Ectodermal cell (in vitro differentiated cells): ENCODE data around the gene LITAF.

Experiments used
- H3K27ac ChIP-seq: 2 replicates; pipeline ENCODE4 v1.7.0; 2013; ENCODE audit warnings: mild to moderate bottlenecking, low read depth, low read length; ENCODE audit not compliant: insufficient read depth, poor library complexity, severe bottlenecking
- H3K27me3 ChIP-seq: 2 replicates; pipeline ENCODE4 v1.7.0; 2013; ENCODE audit warnings: mild to moderate bottlenecking, low read length; ENCODE audit not compliant: insufficient read depth, control insufficient read depth, poor library complexity, severe bottlenecking
- H3K36me3 ChIP-seq: one replicate; pipeline ENCODE4 v1.7.0; 2013; ENCODE audit warnings: low read length; ENCODE audit not compliant: control insufficient read depth, insufficient read depth
- H3K4me1 ChIP-seq: one replicate; pipeline ENCODE4 v1.7.0; 2013; ENCODE audit warnings: low read length; ENCODE audit not compliant: control insufficient read depth, insufficient read depth
- H3K4me3 ChIP-seq: 2 replicates; pipeline ENCODE4 v1.7.0; 2013; ENCODE audit warnings: low read depth, low read length, control low read depth; ENCODE audit not compliant: insufficient read depth
- H3K9me3 ChIP-seq: 2 replicates; pipeline ENCODE4 v1.7.0; 2013; ENCODE audit warnings: mild to moderate bottlenecking, low read length, moderate library complexity; ENCODE audit not compliant: control insufficient read depth
- WGBS, 2 experiments: methylation state at CpG; one replicate each; pipeline ENCODE4 v1.1.7; 2013; ENCODE audit warnings: missing lambda C conversion rate in 2 of 2; 5-methylcytosine and 5-hydroxymethylcytosine counted together

Gene LITAF

GRCh38 chr16:11621539-11621919 lies 34.8 kb upstream of the LITAF start:
- no peaks in the 10 kb centered on the region for H3K9me3 ChIP-seq
- H3K27ac ChIP-seq: no peak overlapping the region
- no peaks in the 10 kb centered on the region for H3K36me3 ChIP-seq
- H3K4me1 ChIP-seq: peaks cover 7% of the 10 kb centered on the region
- H3K27me3 ChIP-seq: no peaks in the 10 kb centered on the region
- H3K4me3 ChIP-seq: no peak overlapping the region
- WGBS, 2 experiments: 77 to 83% methylated on average over 6 of the region's 6 CpGs

- H3K27me3 ChIP-seq: no peaks in the 10 kb centered on the region
- H3K27ac ChIP-seq: no peak overlapping the region
- peaks cover 9% of the 10 kb centered on the region for H3K4me1 ChIP-seq
- WGBS, 2 experiments: 93 to 94% methylated on average over 8 of the region's 8 CpGs
- H3K4me3 ChIP-seq: no peak overlapping the region
- no peaks in the 10 kb centered on the region for H3K9me3 ChIP-seq
- H3K36me3 ChIP-seq: no peaks in the 10 kb centered on the region
These were observed 33.7 kb upstream of the LITAF start for GRCh38 chr16:11620243-11621003.

- Histone ChIP-seq H3K27me3 (no peaks in the 10 kb centered on the region), H3K9me3 (no peaks in the 10 kb centered on the region), H3K4me3 (no peak overlapping the region), H3K27ac (no peak overlapping the region), H3K4me1 (peaks cover 9% of the 10 kb centered on the region), H3K36me3 (no peaks in the 10 kb centered on the region)
- WGBS, 2 experiments: 88 to 94% methylated on average over 2 of the region's 2 CpGs
These were observed 32.7 kb upstream of the LITAF start for GRCh38 chr16:11619327-11619851.

- no peaks in the 10 kb centered on the region for H3K27me3 ChIP-seq
- H3K9me3 ChIP-seq: no peaks in the 10 kb centered on the region
- H3K36me3 ChIP-seq: no peaks in the 10 kb centered on the region
- WGBS, 2 experiments: 87 to 88% methylated on average over 16 of the region's 16 CpGs
- no peak overlapping the region for H3K27ac ChIP-seq
- peaks cover 9% of the 10 kb centered on the region for H3K4me1 ChIP-seq
- no peak overlapping the region for H3K4me3 ChIP-seq
These were observed 31.5 kb upstream of the LITAF start for GRCh38 chr16:11618107-11618717.

- H3K4me1 ChIP-seq: peaks cover 5% of the 10 kb centered on the region
- H3K27ac ChIP-seq: no peak overlapping the region
- H3K27me3 ChIP-seq: no peaks in the 10 kb centered on the region
- no peak overlapping the region for H3K4me3 ChIP-seq
- no peaks in the 10 kb centered on the region for H3K9me3 ChIP-seq
- WGBS, 2 experiments: 63 to 64% methylated on average over 8 of the region's 8 CpGs
- no peaks in the 10 kb centered on the region for H3K36me3 ChIP-seq
These were observed 29.2 kb upstream of the LITAF start for GRCh38 chr16:11615748-11616447.

GRCh38 chr16:11614587-11615175 lies 28.0 kb upstream of the LITAF start:
- Histone ChIP-seq H3K27ac (no peak overlapping the region), H3K4me3 (no peak overlapping the region), H3K4me1 (peaks cover 5% of the 10 kb centered on the region), H3K27me3 (no peaks in the 10 kb centered on the region), H3K9me3 (no peaks in the 10 kb centered on the region), H3K36me3 (no peaks in the 10 kb centered on the region)
- 46 to 51% methylated on average over 10 of the region's 10 CpGs for WGBS, 2 experiments

GRCh38 chr16:11613381-11614303 lies 26.9 kb upstream of the LITAF start:
- Histone ChIP-seq H3K36me3 (no peaks in the 10 kb centered on the region), H3K4me3 (no peak overlapping the region), H3K27me3 (no peaks in the 10 kb centered on the region), H3K27ac (no peak overlapping the region), H3K4me1 (peaks cover 5% of the 10 kb centered on the region), H3K9me3 (no peaks in the 10 kb centered on the region)
- 85 to 86% methylated on average over 20 of the region's 20 CpGs for WGBS, 2 experiments

GRCh38 chr16:11612665-11613025 lies 25.9 kb upstream of the LITAF start:
- H3K27ac ChIP-seq: no peak overlapping the region
- no peaks in the 10 kb centered on the region for H3K9me3 ChIP-seq
- no peaks in the 10 kb centered on the region for H3K36me3 ChIP-seq
- H3K4me1 ChIP-seq: peaks cover 5% of the 10 kb centered on the region
- H3K4me3 ChIP-seq: no peak overlapping the region
- WGBS, 2 experiments: 80 to 88% methylated on average over 5 of the region's 5 CpGs
- no peaks in the 10 kb centered on the region for H3K27me3 ChIP-seq

- no peaks in the 10 kb centered on the region for H3K36me3 ChIP-seq
- no peak overlapping the region for H3K27ac ChIP-seq
- no peaks in the 10 kb centered on the region for H3K9me3 ChIP-seq
- WGBS, 2 experiments: 63 to 65% methylated on average over 23 of the region's 23 CpGs
- peaks cover 5% of the 10 kb centered on the region for H3K4me1 ChIP-seq
- H3K27me3 ChIP-seq: no peaks in the 10 kb centered on the region
- H3K4me3 ChIP-seq: no peak overlapping the region
These were observed 25.3 kb upstream of the LITAF start for GRCh38 chr16:11611871-11612664.
